SK-N-SH (cell line): ENCODE results near the gene TCF7L2. TPM values are rescaled to one million over a fixed set of nuclear protein-coding genes. Genes with fewer than 3 reads are reported as not detected.

ENCODE experiments used
- CTCF ChIA-PET: fragments of 300-600, 350-600 bp; formaldehyde crosslinking; extraction: SDS; loops from one replicate; lab custom pipeline; 2021; lab: Yijun Ruan, JAX
- POLR2A ChIA-PET: fragments of 350-600 bp; sonication (Branson Sonifier 250); formaldehyde crosslinking; extraction: SDS; loops from one replicate; lab custom pipeline; 2020; ENCODE audit warnings: antibody characterized with exemption, inconsistent platforms; lab: Yijun Ruan, JAX
- DNase-seq: peaks from one replicate; pipeline ENCODE4 v3.0.0; 2012
- H2AFZ ChIP-seq: fragments of 200-600 bp; sonication (generic); 2 replicates; pipeline ENCODE4 v1.8.1; 2016; ENCODE audit warnings: antibody characterized with exemption, mild to moderate bottlenecking, low read depth
- H3F3A ChIP-seq: fragments of 200-600 bp; sonication (generic); replicated peaks from 2 replicates; pipeline ENCODE3; 2016; ENCODE audit warnings: antibody characterized with exemption, mild to moderate bottlenecking; ENCODE audit not compliant: insufficient read depth
- H3K27ac ChIP-seq, 2 experiments: fragments of 200-500 bp in 1 of 2; fragments of 200-600 bp in 1 of 2; sonication (Bioruptor generic) in 1 of 2; sonication (generic), shearing (Covaris generic) in 1 of 2; 2 replicates each; pipeline versions ENCODE4 v1.5.1 to v1.6.1; 2014 to 2016; ENCODE audit warnings: low read depth in 2 of 2, inconsistent platforms in 1 of 2, low read length in 1 of 2, mild to moderate bottlenecking in 1 of 2, mixed read lengths in 1 of 2
- H3K27me3 ChIP-seq: fragments of 200-600 bp; sonication (generic), shearing (Covaris generic); 2 replicates; pipeline ENCODE4 v1.6.1; 2016; ENCODE audit warnings: mixed run types; ENCODE audit not compliant: insufficient read depth
- H3K36me3 ChIP-seq, 2 experiments: fragments of 200-500 bp in 1 of 2; fragments of 200-600 bp in 1 of 2; sonication (Bioruptor generic) in 1 of 2; sonication (generic) in 1 of 2; replicated peaks in 1 of 2; 2 replicates each; pipeline versions ENCODE3 to v1.5.1; 2014 to 2016; ENCODE audit warnings: low read length in 1 of 2, mild to moderate bottlenecking in 1 of 2; ENCODE audit not compliant: insufficient read depth in 2 of 2, control insufficient read depth in 1 of 2
- H3K4me1 ChIP-seq, 2 experiments: fragments of 200-500 bp in 1 of 2; fragments of 200-600 bp in 1 of 2; sonication (Bioruptor generic) in 1 of 2; sonication (generic), shearing (Covaris generic) in 1 of 2; 2 replicates each; pipeline versions ENCODE4 v1.5.1 to v1.6.1; 2014 to 2016; ENCODE audit warnings: low read depth in 1 of 2, low read length in 1 of 2, mixed run types in 1 of 2; ENCODE audit not compliant: insufficient read depth in 2 of 2, control insufficient read depth in 1 of 2
- H3K4me2 ChIP-seq: fragments of 200-600 bp; sonication (generic), shearing (Covaris generic); 2 replicates; pipeline ENCODE4 v1.6.1; 2017; ENCODE audit warnings: mixed run types
- H3K4me3 ChIP-seq, 2 experiments: fragments of 200-500 bp in 1 of 2; fragments of 200-600 bp in 1 of 2; sonication (Bioruptor generic) in 1 of 2; sonication (generic), shearing (Covaris generic) in 1 of 2; 2 replicates each; pipeline versions ENCODE4 v1.5.1 to v1.8.1; 2014 to 2016; ENCODE audit warnings: low read depth in 2 of 2, inconsistent platforms in 1 of 2, low read length in 1 of 2, mild to moderate bottlenecking in 1 of 2, mixed read lengths in 1 of 2, moderate library complexity in 1 of 2
- H3K79me2 ChIP-seq: fragments of 200-600 bp; sonication (generic); 2 replicates; pipeline ENCODE4 v1.8.1; 2017; ENCODE audit warnings: mild to moderate bottlenecking; ENCODE audit not compliant: insufficient read depth
- H3K9ac ChIP-seq: fragments of 200-600 bp; sonication (generic); 2 replicates; pipeline ENCODE4 v1.6.1; 2017; ENCODE audit warnings: mixed run types
- H3K9me2 ChIP-seq: fragments of 200-600 bp; sonication (generic); 2 replicates; pipeline ENCODE4 v1.6.1; 2017; ENCODE audit warnings: mixed run types
- H3K9me3 ChIP-seq: fragments of 200-600 bp; sonication (generic); 2 replicates; pipeline ENCODE4 v1.6.1; 2017; ENCODE audit warnings: mixed run types, mild to moderate bottlenecking, moderate library complexity
- H4K20me1 ChIP-seq: fragments of 200-600 bp; sonication (generic); 2 replicates; pipeline ENCODE4 v1.6.1; 2017; ENCODE audit warnings: mild to moderate bottlenecking, mixed run types; ENCODE audit not compliant: insufficient read depth
- CTCF ChIP-seq: fragments of 200-600 bp; sonication (generic); IDR thresholded peaks from 2 replicates; pipeline ENCODE4 v1.6.1; 2017; ENCODE audit warnings: antibody characterized with exemption, mild to moderate bottlenecking, moderate library complexity
- ELF1 ChIP-seq: IDR thresholded peaks from 2 replicates; pipeline ENCODE4 v1.4.0; 2012
- EP300 ChIP-seq, 2 experiments: IDR thresholded peaks; 2 replicates each; pipeline versions ENCODE4 v1.4.0 to v1.6.1; 2012; ENCODE audit warnings: borderline replicate concordance in 1 of 2, low read depth in 1 of 2, low read length in 1 of 2
- EZH2phosphoT487 ChIP-seq: fragments of 200-600 bp; sonication (generic); IDR thresholded peaks from 2 replicates; pipeline ENCODE4 v1.6.1; 2017; ENCODE audit warnings: low read depth, mixed run types, mild to moderate bottlenecking, antibody characterized with exemption, moderate library complexity, borderline replicate concordance
- FOXJ3 ChIP-seq: sonication (generic); formaldehyde crosslinking; IDR thresholded peaks from 2 replicates; pipeline ENCODE4 v1.5.1; 2020; ENCODE audit warnings: mild to moderate bottlenecking, missing genetic modification reagents
- GABPA ChIP-seq: IDR thresholded peaks from 2 replicates; pipeline ENCODE4 v1.4.0; 2012; ENCODE audit warnings: low read depth, mild to moderate bottlenecking
- GATA2 ChIP-seq: sonication (generic); formaldehyde crosslinking; IDR thresholded peaks from 2 replicates; pipeline ENCODE4 v1.5.0; 2020; ENCODE audit warnings: mild to moderate bottlenecking, missing genetic modification reagents
- JUND ChIP-seq: IDR thresholded peaks from 2 replicates; pipeline ENCODE4 v1.4.0; 2012
- NFIC ChIP-seq: IDR thresholded peaks from 2 replicates; pipeline ENCODE4 v1.4.0; 2012; ENCODE audit warnings: borderline replicate concordance
- NRF1 ChIP-seq: IDR thresholded peaks from 2 replicates; pipeline ENCODE4 v1.6.1; 2012; ENCODE audit warnings: low read depth, mild to moderate bottlenecking, low read length
- PBX3 ChIP-seq: IDR thresholded peaks from 2 replicates; pipeline ENCODE4; 2012
- REST ChIP-seq: IDR thresholded peaks from 2 replicates; pipeline ENCODE4 v1.6.1; 2012; ENCODE audit warnings: mild to moderate bottlenecking, low read depth, low read length, moderate library complexity
- RFX5 ChIP-seq: IDR thresholded peaks from 2 replicates; pipeline ENCODE4 v1.6.1; 2012; ENCODE audit warnings: mild to moderate bottlenecking, improper control_type of control experiment, low read length
- RXRA ChIP-seq: IDR thresholded peaks from 2 replicates; pipeline ENCODE4 v1.4.0; 2012; ENCODE audit warnings: low read depth, mild to moderate bottlenecking, borderline replicate concordance
- TAF1 ChIP-seq: IDR thresholded peaks from 2 replicates; pipeline ENCODE4 v1.6.1; 2012; ENCODE audit warnings: low read depth, mild to moderate bottlenecking, low read length, moderate library complexity, borderline replicate concordance
- WGBS: methylation state at CpG from one replicate; pipeline ENCODE4 v1.1.6; 2017; ENCODE audit warnings: low lambda C conversion rate; 5-methylcytosine and 5-hydroxymethylcytosine counted together
- polyA plus RNA-seq, 3 experiments: library from polyadenylated mRNA; depleted of rRNA; stranded (reverse); fragments of >200 nt; gene quantifications; 2 replicates each; pipeline ENCODE4 v1.2.3, GENCODE V29; 2012

The TCF7L2 gene
- polyA plus RNA-seq, 1 of the 3 experiments (the other 2 are of a cell fraction) = 10.2 TPM

GRCh38 chr10:113088194-113088593 is 138.1 kb downstream of the TCF7L2 start (continued):
- TF ChIP-seq PBX3 = no peak
- no peak for TF ChIP-seq FOXJ3 (CRISPR knock-in tag)
- no peak for TF ChIP-seq EP300 (IDR thresholded peaks at IDR 0.05; ENCODE audit: borderline replicate concordance in 1 of 2, low read depth in 1 of 2, low read length in 1 of 2)
- no peak for TF ChIP-seq REST
- TF ChIP-seq JUND = no peak
- TF ChIP-seq RFX5 = no peak
- no peak for TF ChIP-seq TAF1
- TF ChIP-seq NRF1 = no peak
- TF ChIP-seq, all 33 proteins: peak for 0

- POLR2A ChIA-PET = no interaction called here
- no peak overlapping the region for H2AFZ ChIP-seq
- H3K27me3 ChIP-seq = no peaks in the 10 kb centered on the region
- H3K27ac ChIP-seq = no peak overlapping the region
- H3F3A ChIP-seq = peaks cover 21% of the 10 kb centered on the region
- H3K4me2 ChIP-seq = no peak overlapping the region
- DNase-seq = no peak
- H3K9me2 ChIP-seq = no peaks in the 10 kb centered on the region
- no peak overlapping the region for H3K9ac ChIP-seq
- no peaks in the 10 kb centered on the region for H4K20me1 ChIP-seq
- CTCF ChIA-PET = interaction anchor here (0.9 to 1.0 kb wide), 2 partner anchors 13 to 37 kb away, joined by 3 read pairs; no protein-coding TSS in a partner anchor
- no peak for TF ChIP-seq NFIC
- WGBS = 97% methylated on average over 7 of the region's 9 CpGs
- no peaks in the 10 kb centered on the region for H3K36me3 ChIP-seq
- peaks cover 17% of the 10 kb centered on the region; the same call in 1 of the 2 replicates for H3K79me2 ChIP-seq
- H3K9me3 ChIP-seq = no peaks in the 10 kb centered on the region
- H3K4me1 ChIP-seq = peaks cover 0 to 21% of the 10 kb centered on the region in 2 experiments; a peak in 2 of 4 replicates
- no peak overlapping the region for H3K4me3 ChIP-seq
Measured at GRCh38 chr10:113089551-113089950, 139.5 kb downstream of the TCF7L2 start.

GRCh38 chr10:113091920-113092319 is 141.9 kb downstream of the TCF7L2 start:
- Histone ChIP-seq H3K79me2 (0 out of 2 replicates have a peak, but pooled peaks cover 7% of the 10 kb centered on the region), H3K9me2 (no peaks in the 10 kb centered on the region), H4K20me1 (no peaks in the 10 kb centered on the region), H3K4me1 (peaks cover 0 to 14% of the 10 kb centered on the region in 2 experiments; a peak in 2 of 4 replicates), H3K4me2 (no peak overlapping the region), H3K27me3 (no peaks in the 10 kb centered on the region), H3K27ac (no peak overlapping the region), H3K9me3 (no peaks in the 10 kb centered on the region), H3K36me3 (no peaks in the 10 kb centered on the region), H2AFZ (no peak overlapping the region), H3F3A (peaks cover 14% of the 10 kb centered on the region), H3K9ac (no peak overlapping the region), H3K4me3 (no peak overlapping the region)
- no peak for DNase-seq
- POLR2A ChIA-PET = no interaction called here
- WGBS = 92% methylated on average over 4 of the region's 4 CpGs
- CTCF ChIA-PET = interaction anchor here (1.2 to 1.4 kb wide), 3 partner anchors 11 to 620 kb away, joined by 3 read pairs; no protein-coding TSS in a partner anchor
- TF ChIP-seq CTCF (no peak), EP300 (IDR thresholded peaks at IDR 0.05; ENCODE audit: borderline replicate concordance in 1 of 2, low read depth in 1 of 2, low read length in 1 of 2) (no peak), RFX5 (no peak), GABPA (no peak), ELF1 (no peak), NRF1 (no peak), GATA2 (CRISPR knock-in tag) (no peak), EZH2phosphoT487 (no peak), TAF1 (no peak), RXRA (no peak)
